ENCODE results near the gene PNPLA6.

PNPLA6 gene

DNA sequence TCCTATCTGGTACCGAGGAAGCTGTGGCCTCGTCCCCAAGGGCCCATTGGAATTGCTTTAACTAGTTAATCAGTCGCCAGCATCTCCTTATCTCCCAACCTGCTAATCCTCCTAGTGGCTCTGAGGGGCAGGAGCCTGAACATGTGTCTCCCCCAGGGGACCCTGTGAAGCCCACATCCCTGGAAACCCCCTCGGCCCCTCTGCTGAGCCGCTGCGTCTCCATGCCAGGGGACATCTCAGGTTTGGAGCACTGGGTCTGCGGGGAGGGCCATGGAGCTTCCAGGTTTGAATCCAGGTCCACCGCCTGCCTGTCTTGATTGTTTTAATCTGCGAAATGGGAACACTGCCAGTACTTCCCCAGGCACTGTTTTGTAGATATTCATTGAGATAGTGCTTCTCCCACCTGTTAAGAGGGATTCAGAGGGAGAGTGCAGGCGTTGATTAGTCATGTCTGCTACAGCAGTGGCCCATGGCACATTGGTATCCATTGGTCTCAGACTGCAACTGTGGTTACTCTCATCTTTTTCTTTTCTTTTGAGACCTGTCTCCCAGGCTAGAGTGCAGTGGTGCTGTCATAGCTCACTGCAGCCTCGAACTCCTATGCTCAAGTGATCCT, 6.4 kb downstream of the PNPLA6 start:
- TF ChIP-seq, protein P1, sequence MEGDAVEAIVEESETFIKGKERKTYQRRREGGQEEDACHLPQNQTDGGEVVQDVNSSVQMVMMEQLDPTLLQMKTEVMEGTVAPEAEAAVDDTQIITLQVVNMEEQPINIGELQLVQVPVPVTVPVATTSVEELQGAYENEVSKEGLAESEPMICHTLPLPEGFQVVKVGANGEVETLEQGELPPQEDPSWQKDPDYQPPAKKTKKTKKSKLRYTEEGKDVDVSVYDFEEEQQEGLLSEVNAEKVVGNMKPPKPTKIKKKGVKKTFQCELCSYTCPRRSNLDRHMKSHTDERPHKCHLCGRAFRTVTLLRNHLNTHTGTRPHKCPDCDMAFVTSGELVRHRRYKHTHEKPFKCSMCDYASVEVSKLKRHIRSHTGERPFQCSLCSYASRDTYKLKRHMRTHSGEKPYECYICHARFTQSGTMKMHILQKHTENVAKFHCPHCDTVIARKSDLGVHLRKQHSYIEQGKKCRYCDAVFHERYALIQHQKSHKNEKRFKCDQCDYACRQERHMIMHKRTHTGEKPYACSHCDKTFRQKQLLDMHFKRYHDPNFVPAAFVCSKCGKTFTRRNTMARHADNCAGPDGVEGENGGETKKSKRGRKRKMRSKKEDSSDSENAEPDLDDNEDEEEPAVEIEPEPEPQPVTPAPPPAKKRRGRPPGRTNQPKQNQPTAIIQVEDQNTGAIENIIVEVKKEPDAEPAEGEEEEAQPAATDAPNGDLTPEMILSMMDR (IDR thresholded peaks at IDR 0.05; ENCODE audit: low read depth, low read length, missing control alignments) = no peak
- no peak for DNase-seq (ENCODE audit: low read depth)
- H3K4me3 ChIP-seq (ENCODE audit: low read depth, low read length) = no peak overlapping the region

DNA sequence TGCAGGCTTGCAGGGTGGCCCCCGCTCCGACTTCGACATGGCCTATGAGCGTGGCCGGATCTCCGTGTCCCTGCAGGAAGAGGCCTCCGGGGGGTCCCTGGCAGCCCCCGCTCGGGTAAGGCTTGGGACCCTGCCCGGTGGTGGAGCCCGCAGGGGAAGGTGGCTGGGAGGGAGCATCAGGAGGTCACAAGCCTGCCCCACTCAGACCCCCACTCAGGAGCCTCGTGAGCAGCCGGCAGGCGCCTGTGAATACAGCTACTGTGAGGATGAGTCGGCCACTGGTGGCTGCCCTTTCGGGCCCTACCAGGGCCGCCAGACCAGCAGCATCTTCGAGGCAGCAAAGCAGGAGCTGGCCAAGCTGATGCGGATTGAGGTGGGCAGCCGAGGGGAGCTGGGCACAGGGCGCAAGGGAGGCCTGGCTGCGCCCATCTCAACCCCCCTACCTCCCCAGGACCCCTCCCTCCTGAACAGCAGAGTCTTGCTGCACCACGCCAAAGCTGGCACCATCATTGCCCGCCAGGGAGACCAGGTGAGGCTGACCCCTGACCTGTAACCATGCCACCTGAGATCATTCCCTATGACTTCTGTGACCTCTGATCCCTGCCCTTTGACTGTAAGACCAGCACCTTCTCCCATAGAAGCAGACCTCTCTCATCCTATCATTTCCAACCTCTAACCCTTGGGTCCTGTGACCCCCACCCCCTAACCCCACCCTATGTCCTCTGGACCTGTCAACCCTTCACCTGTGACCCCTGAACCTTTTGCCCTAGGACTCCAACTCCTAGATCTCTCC, 7.2 kb downstream of the PNPLA6 start:
- TF ChIP-seq, protein P1 (IDR thresholded peaks at IDR 0.05; ENCODE audit: low read depth, low read length, missing control alignments) = no peak
- DNase-seq (ENCODE audit: low read depth) = no peak
- H3K4me3 ChIP-seq (ENCODE audit: low read depth, low read length) = no peak overlapping the region

DNA sequence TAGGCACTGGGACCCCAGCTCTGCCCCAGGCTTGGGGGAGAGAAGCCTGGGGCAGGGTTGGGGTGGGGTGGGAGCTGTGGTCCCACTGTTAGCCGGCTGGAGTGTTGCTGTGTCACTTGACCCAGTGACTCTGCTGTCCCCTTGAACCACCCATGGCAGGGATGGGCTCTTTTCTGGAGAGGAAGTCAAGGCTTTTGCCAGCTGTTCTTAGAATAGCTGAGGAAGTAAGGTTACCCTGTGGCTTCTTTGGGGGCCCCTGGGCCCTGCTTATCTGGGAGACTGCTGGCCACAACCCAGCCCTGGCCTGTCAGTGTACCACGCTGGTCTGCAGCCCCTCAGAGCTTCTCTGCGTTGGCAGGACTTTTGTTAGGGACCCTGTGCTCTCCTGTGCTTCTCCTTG, 9.1 kb downstream of the PNPLA6 start:
- no peak for DNase-seq (ENCODE audit: low read depth)
- TF ChIP-seq, protein P1 (IDR thresholded peaks at IDR 0.05; ENCODE audit: low read depth, low read length, missing control alignments) = no peak
- no peak overlapping the region for H3K4me3 ChIP-seq (ENCODE audit: low read depth, low read length)

DNA sequence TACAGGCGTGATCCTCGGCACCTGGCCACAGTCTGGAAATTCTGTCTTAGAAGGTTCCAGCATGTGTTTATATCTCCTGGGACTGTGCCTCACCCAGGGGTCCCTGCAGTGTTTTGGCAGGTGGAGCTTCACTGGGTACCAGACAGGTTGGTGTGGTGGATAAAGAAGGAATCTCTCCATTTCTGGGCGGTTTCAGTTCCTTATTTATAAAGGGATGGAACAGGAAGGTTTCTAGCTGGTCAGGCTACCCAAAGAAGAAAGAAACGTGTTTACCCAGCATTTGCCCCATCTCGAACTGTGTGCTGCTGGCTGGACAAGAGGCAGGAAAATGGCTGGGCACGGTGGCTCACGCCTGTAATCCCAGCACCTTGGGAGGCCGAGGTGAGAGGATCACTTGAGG, 9.8 kb downstream of the PNPLA6 start:
- H3K4me3 ChIP-seq (ENCODE audit: low read depth, low read length) = no peak overlapping the region
- TF ChIP-seq, protein P1 (IDR thresholded peaks at IDR 0.05; ENCODE audit: low read depth, low read length, missing control alignments) = no peak
- DNase-seq (ENCODE audit: low read depth) = no peak

DNA sequence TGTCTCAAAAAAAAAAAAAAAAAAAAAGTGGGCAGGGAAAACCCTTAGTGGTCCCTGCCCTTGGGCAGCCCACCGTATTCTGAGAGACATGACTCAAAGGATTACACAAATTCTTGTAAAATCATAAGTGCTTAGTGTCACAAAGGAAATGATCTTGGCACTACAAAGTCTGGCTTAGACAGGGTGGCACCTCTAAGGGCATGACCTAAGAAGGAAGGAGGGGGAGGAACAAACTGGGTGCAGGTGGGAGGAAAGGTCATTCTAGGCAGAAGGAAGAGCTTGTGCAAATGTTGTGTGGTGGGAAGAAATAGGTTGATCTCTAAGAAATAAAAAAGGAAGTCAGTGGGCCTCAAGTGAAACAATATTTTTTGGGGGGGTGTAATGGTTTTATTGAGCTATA, 10.4 kb downstream of the PNPLA6 start:
- TF ChIP-seq, protein P1 (IDR thresholded peaks at IDR 0.05; ENCODE audit: low read depth, low read length, missing control alignments) = no peak
- no peak for DNase-seq (ENCODE audit: low read depth)
- no peak overlapping the region for H3K4me3 ChIP-seq (ENCODE audit: low read depth, low read length)

DNA sequence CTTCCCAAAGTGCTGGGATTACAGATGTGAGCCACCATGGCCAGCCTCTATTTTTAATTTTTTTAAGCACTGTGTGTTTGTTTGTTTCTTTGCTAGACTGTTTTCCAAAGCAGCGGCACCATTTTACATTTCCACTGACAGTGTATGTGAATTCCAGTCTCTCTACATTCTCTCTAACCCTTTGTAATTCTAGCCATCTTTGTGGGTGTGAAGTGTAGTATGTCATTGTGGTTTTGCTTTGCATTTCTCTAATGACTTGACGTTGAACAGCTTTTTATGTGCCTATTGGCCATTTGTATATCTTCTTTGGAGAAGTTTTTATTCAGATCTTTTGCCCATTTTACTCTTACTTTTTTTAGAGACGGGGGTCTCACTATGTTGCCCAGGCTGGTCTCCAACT, 11.6 kb downstream of the PNPLA6 start:
- DNase-seq (ENCODE audit: low read depth) = no peak
- H3K4me3 ChIP-seq (ENCODE audit: low read depth, low read length) = no peak overlapping the region
- TF ChIP-seq, protein P1 (IDR thresholded peaks at IDR 0.05; ENCODE audit: low read depth, low read length, missing control alignments) = no peak

Data from GM12864 (cell line).